GM23338 (cell line): ENCODE data around the gene SHANK1. TPM values are rescaled to one million over a fixed set of nuclear protein-coding genes. Genes with fewer than 3 reads are reported as not detected.

Source experiments
- ATAC-seq: fragments of 200-7000 bp; cut with Tn5 transposase; 3 replicates; pipeline ENCODE4 v1.9.1; 2020
- DNase-seq: peaks from one replicate; pipeline ENCODE4 v3.0.0-alpha.2; 2015; ENCODE audit warnings: low spot score
- H2AFZ ChIP-seq: fragments of 200-600 bp; sonication (generic); 2 replicates; pipeline ENCODE4 v1.8.0; 2016; ENCODE audit warnings: antibody characterized with exemption, mild to moderate bottlenecking, moderate library complexity
- H3F3A ChIP-seq: fragments of 200-600 bp; sonication (generic); replicated peaks from 2 replicates; pipeline ENCODE4 v1.8.0; 2017; ENCODE audit warnings: antibody characterized with exemption, mixed run types, low read depth
- H3K27ac ChIP-seq: fragments of 200-600 bp; sonication (generic); 2 replicates; pipeline ENCODE4 v1.6.1; 2016; ENCODE audit warnings: low read depth
- H3K27me3 ChIP-seq: fragments of 200-600 bp; sonication (generic); 2 replicates; pipeline ENCODE4 v1.8.0; 2016; ENCODE audit warnings: mild to moderate bottlenecking, mixed run types, moderate library complexity; ENCODE audit not compliant: insufficient read depth
- H3K36me3 ChIP-seq: fragments of 200-600 bp; sonication (generic); 2 replicates; pipeline ENCODE4 v1.8.0; 2016; ENCODE audit warnings: mild to moderate bottlenecking; ENCODE audit not compliant: insufficient read depth
- H3K4me1 ChIP-seq: fragments of 200-600 bp; sonication (generic); 2 replicates; pipeline ENCODE4 v1.8.0; 2016; ENCODE audit warnings: mild to moderate bottlenecking, moderate library complexity; ENCODE audit not compliant: insufficient read depth
- H3K4me2 ChIP-seq: fragments of 200-600 bp; sonication (generic); 2 replicates; pipeline ENCODE4 v1.7.1; 2017; ENCODE audit warnings: mixed run types
- H3K4me3 ChIP-seq: fragments of 200-600 bp; sonication (generic); 2 replicates; pipeline ENCODE4 v1.6.1; 2016; ENCODE audit warnings: mixed run types
- H3K79me2 ChIP-seq: fragments of 200-600 bp; sonication (generic); replicated peaks from 2 replicates; pipeline ENCODE4 v1.8.0; 2017; ENCODE audit warnings: mild to moderate bottlenecking; ENCODE audit not compliant: insufficient read depth
- H3K9me2 ChIP-seq: fragments of 200-600 bp; sonication (generic); 2 replicates; pipeline ENCODE4 v1.8.0; 2017; ENCODE audit not compliant: insufficient read depth
- H4K20me1 ChIP-seq: fragments of 200-600 bp; sonication (generic); replicated peaks from 2 replicates; pipeline ENCODE4 v1.8.0; 2017; ENCODE audit warnings: mild to moderate bottlenecking; ENCODE audit not compliant: insufficient read depth
- H3K27ac Mint-ChIP-seq: 2 replicates; pipeline ENCODE4 v1.8.0; 2020; ENCODE audit warnings: inconsistent platforms, mild to moderate bottlenecking, moderate library complexity, mixed read lengths
- H3K27me3 Mint-ChIP-seq: 3 replicates; pipeline ENCODE4 v1.8.0; 2022; ENCODE audit warnings: low read depth, mild to moderate bottlenecking, moderate library complexity, mixed read lengths, inconsistent platforms; ENCODE audit not compliant: insufficient read depth, poor library complexity
- H3K36me3 Mint-ChIP-seq: 3 replicates; pipeline ENCODE4 v1.8.0; 2021; ENCODE audit warnings: low read depth, mild to moderate bottlenecking, inconsistent platforms, moderate library complexity, mixed read lengths
- H3K4me1 Mint-ChIP-seq: 3 replicates; pipeline ENCODE4 v1.8.0; 2020; ENCODE audit warnings: mild to moderate bottlenecking, inconsistent platforms, mixed read lengths
- H3K4me3 Mint-ChIP-seq: 3 replicates; pipeline ENCODE4 v1.8.0; 2021; ENCODE audit warnings: moderate library complexity, mild to moderate bottlenecking, inconsistent platforms, mixed read lengths
- H3K9me3 Mint-ChIP-seq: 3 replicates; pipeline ENCODE4 v1.8.0; 2020; ENCODE audit warnings: moderate library complexity, mild to moderate bottlenecking, inconsistent platforms, mixed read lengths
- CREB1 ChIP-seq: fragments of 250-450 bp; sonication (Bioruptor Pico); IDR thresholded peaks from 2 replicates; pipeline ENCODE4 v1.5.0; 2020; ENCODE audit warnings: low read depth, mild to moderate bottlenecking, moderate library complexity
- CTCF ChIP-seq, 2 experiments: fragments of 200-600 bp in 1 of 2; sonication (generic) in 1 of 2; conservative IDR thresholded peaks; 2 replicates each; pipeline versions ENCODE4 v1.5.1 to v1.6.1; 2016 to 2017; ENCODE audit warnings: antibody characterized with exemption in 2 of 2, low read depth in 2 of 2, mild to moderate bottlenecking in 2 of 2, moderate library complexity in 1 of 2
- EZH2 ChIP-seq: fragments of 200-600 bp; sonication (generic); IDR thresholded peaks from one replicate; pipeline ENCODE4 v1.8.0; 2017; ENCODE audit warnings: antibody characterized with exemption, mild to moderate bottlenecking, low read depth; ENCODE audit not compliant: unreplicated experiment
- EZH2phosphoT487 ChIP-seq: fragments of 200-600 bp; sonication (generic); IDR thresholded peaks from one replicate; pipeline ENCODE4 v1.8.1; 2018; ENCODE audit warnings: antibody characterized with exemption; ENCODE audit not compliant: unreplicated experiment
- JUNB ChIP-seq: IDR thresholded peaks from one replicate; pipeline ENCODE4 v1.6.1; 2016; ENCODE audit warnings: antibody characterized with exemption; ENCODE audit not compliant: unreplicated experiment
- STAT1 ChIP-seq: IDR thresholded peaks from one replicate; pipeline ENCODE4 v1.6.1; 2016; ENCODE audit warnings: antibody characterized with exemption; ENCODE audit not compliant: unreplicated experiment
- ZNF114 ChIP-seq: fragments of 250-450 bp; sonication (Bioruptor Pico); IDR thresholded peaks from 2 replicates; pipeline ENCODE4 v1.5.0; 2020; ENCODE audit warnings: mild to moderate bottlenecking, moderate library complexity
- ZNF331 ChIP-seq: fragments of 250-450 bp; sonication (Bioruptor Pico); IDR thresholded peaks from 2 replicates; pipeline ENCODE4 v1.5.0; 2020; ENCODE audit warnings: low read depth, mild to moderate bottlenecking, moderate library complexity
- polyA plus RNA-seq: library from polyadenylated mRNA; unstranded; fragments of >200 nt; fragmentation: Nextera tagmentation; extraction: Ambion mirVana; gene quantifications from 2 replicates; pipeline ENCODE4 v1.2.1, GENCODE V29; 2016
- total RNA-seq: library from RNA; depleted of rRNA; stranded (reverse); fragments of >200 nt; shearing (Covaris generic); gene quantifications from 2 replicates; pipeline ENCODE4 v1.2.3, GENCODE V29; 2014
- TF ChIP-seq, protein P1 (sequence below): IDR thresholded peaks from one replicate; pipeline ENCODE4 v1.6.1; 2018; ENCODE audit warnings: antibody characterized with exemption; ENCODE audit not compliant: unreplicated experiment
- TF ChIP-seq, protein P2 (sequence below): IDR thresholded peaks from 2 replicates; pipeline ENCODE4 v1.6.1; 2016; ENCODE audit warnings: antibody characterized with exemption

The SHANK1 gene
- total and polyA plus RNA-seq, 2 experiments from 2014 or later, result 0.23 to 4.1 TPM

DNA sequence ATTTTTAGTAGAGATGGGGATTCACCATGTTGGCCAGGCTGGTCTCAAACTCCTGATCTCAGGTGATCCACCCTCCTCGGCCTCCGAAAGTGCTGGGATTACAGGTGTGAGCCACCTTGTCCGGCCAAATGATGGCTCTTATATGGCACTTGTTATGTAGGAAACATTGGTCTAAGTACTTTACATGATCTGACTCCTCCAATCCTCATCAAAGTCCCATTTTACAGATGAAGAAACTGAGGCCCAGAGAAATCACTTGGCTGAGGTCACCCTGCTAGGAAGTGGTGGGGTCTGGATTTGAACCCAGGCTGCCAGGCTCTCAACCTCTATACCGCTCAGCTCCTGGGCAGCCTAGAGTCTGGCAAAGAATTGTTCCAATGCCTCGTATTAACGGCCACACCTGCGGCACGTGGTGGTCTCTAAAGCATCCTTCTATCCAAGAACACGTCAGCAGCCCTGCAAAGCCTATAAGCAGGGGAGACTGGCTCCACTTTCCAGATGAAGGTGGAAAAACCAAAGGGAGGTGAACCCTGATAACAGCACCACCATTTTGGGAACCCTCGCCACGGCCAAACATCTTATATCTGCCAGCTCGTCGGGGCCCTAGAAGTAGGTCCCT, 18.1 kb downstream of the SHANK1 start (continued):
- TF ChIP-seq CREB1 (CRISPR knock-in tag) (no peak), JUNB (no peak), ZNF114 (no peak), EZH2phosphoT487 (no peak), STAT1 (no peak), ZNF331 (CRISPR knock-in tag) (no peak), EZH2 (no peak)
- TF ChIP-seq, protein P1, sequence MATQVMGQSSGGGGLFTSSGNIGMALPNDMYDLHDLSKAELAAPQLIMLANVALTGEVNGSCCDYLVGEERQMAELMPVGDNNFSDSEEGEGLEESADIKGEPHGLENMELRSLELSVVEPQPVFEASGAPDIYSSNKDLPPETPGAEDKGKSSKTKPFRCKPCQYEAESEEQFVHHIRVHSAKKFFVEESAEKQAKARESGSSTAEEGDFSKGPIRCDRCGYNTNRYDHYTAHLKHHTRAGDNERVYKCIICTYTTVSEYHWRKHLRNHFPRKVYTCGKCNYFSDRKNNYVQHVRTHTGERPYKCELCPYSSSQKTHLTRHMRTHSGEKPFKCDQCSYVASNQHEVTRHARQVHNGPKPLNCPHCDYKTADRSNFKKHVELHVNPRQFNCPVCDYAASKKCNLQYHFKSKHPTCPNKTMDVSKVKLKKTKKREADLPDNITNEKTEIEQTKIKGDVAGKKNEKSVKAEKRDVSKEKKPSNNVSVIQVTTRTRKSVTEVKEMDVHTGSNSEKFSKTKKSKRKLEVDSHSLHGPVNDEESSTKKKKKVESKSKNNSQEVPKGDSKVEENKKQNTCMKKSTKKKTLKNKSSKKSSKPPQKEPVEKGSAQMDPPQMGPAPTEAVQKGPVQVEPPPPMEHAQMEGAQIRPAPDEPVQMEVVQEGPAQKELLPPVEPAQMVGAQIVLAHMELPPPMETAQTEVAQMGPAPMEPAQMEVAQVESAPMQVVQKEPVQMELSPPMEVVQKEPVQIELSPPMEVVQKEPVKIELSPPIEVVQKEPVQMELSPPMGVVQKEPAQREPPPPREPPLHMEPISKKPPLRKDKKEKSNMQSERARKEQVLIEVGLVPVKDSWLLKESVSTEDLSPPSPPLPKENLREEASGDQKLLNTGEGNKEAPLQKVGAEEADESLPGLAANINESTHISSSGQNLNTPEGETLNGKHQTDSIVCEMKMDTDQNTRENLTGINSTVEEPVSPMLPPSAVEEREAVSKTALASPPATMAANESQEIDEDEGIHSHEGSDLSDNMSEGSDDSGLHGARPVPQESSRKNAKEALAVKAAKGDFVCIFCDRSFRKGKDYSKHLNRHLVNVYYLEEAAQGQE, result no peak
- TF ChIP-seq, protein P2, sequence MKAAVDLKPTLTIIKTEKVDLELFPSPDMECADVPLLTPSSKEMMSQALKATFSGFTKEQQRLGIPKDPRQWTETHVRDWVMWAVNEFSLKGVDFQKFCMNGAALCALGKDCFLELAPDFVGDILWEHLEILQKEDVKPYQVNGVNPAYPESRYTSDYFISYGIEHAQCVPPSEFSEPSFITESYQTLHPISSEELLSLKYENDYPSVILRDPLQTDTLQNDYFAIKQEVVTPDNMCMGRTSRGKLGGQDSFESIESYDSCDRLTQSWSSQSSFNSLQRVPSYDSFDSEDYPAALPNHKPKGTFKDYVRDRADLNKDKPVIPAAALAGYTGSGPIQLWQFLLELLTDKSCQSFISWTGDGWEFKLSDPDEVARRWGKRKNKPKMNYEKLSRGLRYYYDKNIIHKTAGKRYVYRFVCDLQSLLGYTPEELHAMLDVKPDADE, result no peak

DNA sequence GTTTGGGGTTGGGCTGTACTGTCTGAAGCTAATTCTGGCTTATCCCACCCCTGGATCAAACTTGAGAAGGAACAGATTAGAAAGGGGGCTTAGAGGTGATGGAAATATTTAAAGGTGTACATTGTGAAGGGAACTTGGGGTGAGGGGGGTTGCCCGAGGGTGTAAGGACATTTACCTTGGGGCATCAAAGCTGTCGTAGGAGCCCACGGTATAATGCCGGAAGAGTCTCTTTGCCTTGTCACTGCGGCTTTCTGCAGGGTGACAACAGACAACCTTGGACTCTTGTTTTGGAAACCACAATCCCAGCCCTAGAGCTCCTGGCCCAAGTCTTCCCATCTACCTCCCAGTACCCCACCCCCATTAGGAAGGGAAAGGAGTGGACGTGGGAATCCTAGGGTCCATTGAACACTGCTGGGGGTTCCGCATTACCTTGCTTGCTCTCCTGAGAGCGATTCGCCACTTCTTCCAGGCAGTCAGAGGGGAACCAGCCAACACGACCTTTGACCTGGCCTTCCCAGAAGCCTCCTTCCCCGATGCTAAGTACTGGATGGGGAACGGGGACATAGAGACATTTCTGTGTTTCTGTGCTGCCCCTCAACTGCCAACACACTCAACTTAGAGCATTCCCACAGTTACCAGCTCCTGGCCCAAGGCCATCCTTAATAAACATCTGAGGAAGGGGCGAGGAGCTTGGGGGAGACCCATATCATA, 22.0 kb downstream of the SHANK1 start:
- Histone ChIP-seq H2AFZ (no peak overlapping the region), H3K27me3 (peaks cover 79% of the 10 kb centered on the region), H3K4me2 (no peak overlapping the region), H4K20me1 (no peaks in the 10 kb centered on the region; the same call in 1 of the 2 replicates), H3K4me3 (no peak overlapping the region), H3K27ac (no peak overlapping the region), H3K79me2 (no peaks in the 10 kb centered on the region), H3K36me3 (no peaks in the 10 kb centered on the region), H3K9me2 (no peaks in the 10 kb centered on the region), H3K4me1 (peaks cover 4% of the 10 kb centered on the region; the same call in 1 of the 2 replicates), H3F3A (no peaks in the 10 kb centered on the region)
- peaks cover 47% of the 10 kb centered on the region for H3K36me3 Mint-ChIP-seq
- no peak overlapping the region for H3K27ac Mint-ChIP-seq
- no peaks in the 10 kb centered on the region for H3K4me1 Mint-ChIP-seq
- DNase-seq (no peak), ATAC-seq (no peak)
- H3K4me3 Mint-ChIP-seq, result no peak overlapping the region
- H3K27me3 Mint-ChIP-seq, result peaks cover 3% of the 10 kb centered on the region
- H3K9me3 Mint-ChIP-seq, result peaks cover 88% of the 10 kb centered on the region
- TF ChIP-seq EZH2phosphoT487 (no peak), EZH2 (no peak), CTCF (conservative IDR thresholded peaks at IDR 0.05; ENCODE audit: low read depth in 2 of 2) (no peak)
- TF ChIP-seq, protein P1, result no peak
- TF ChIP-seq, protein P2, result no peak
